HCT116 (cell line): ENCODE data around the gene KMO. TPM values are rescaled to one million over a fixed set of nuclear protein-coding genes. Genes with fewer than 3 reads are reported as not detected.

Experiments used
- ATAC-seq: fragments of 200-7000 bp; cut with Tn5 transposase; 2 replicates; pipeline ENCODE4 v1.9.1; 2020; ENCODE audit warnings: mild to moderate bottlenecking, moderate library complexity
- BruUV-seq: library from RNA; stranded (reverse); fragments of 400-500 nt; replicated peaks from 2 replicates; lab custom pipeline; 2021; lab: Mats Ljungman, UMichigan
- CTCF ChIA-PET: fragments of 300-600 bp; sonication (Branson Sonifier 250); formaldehyde crosslinking; loops from one replicate; lab custom pipeline; 2021; ENCODE audit warnings: antibody characterized with exemption; lab: Charles Lee
- POLR2A ChIA-PET: fragments of 300-600, 350-600 bp; sonication (Branson Sonifier 250); formaldehyde crosslinking; loops from one replicate; lab custom pipeline; 2021; ENCODE audit warnings: antibody characterized with exemption; lab: Charles Lee
- RAD21 ChIA-PET, 2 experiments: fragments of 300-600 bp; sonication (Branson Sonifier 250); formaldehyde crosslinking; loops; one replicate each; lab custom pipeline; 2023; ENCODE audit warnings: low total read pairs in 2 of 2; ENCODE audit not compliant: uncharacterized antibody in 2 of 2, unreplicated experiment in 2 of 2, low non-redundant PET in 1 of 2; lab: Charles Lee
- DNase-seq: peaks from one replicate; pipeline ENCODE4 v3.0.0-alpha.2; 2010; ENCODE audit warnings: low read depth, low spot score
- H2AFZ ChIP-seq: fragments of 200-600 bp; shearing (Covaris generic), sonication (generic); 2 replicates; pipeline ENCODE4 v1.6.1; 2017; ENCODE audit warnings: low read depth, mixed run types, mixed read lengths, antibody characterized with exemption, low read length; ENCODE audit not compliant: poor library complexity, severe bottlenecking
- H3K27ac ChIP-seq: 2 replicates; pipeline ENCODE4 v1.5.1; 2012; ENCODE audit warnings: low read depth, low read length
- H3K27me3 ChIP-seq: fragments of 200-600 bp; sonication (generic); 2 replicates; pipeline ENCODE4 v1.6.1; 2016; ENCODE audit warnings: mixed run types, low read length, mixed read lengths; ENCODE audit not compliant: insufficient read depth
- H3K36me3 ChIP-seq, 2 experiments: fragments of 200-500 bp in 1 of 2; fragments of 200-600 bp in 1 of 2; sonication (Bioruptor generic) in 1 of 2; sonication (generic) in 1 of 2; 2 replicates each; pipeline versions ENCODE4 v1.5.1 to v1.6.1; 2014 to 2016; ENCODE audit warnings: low read length in 2 of 2, inconsistent platforms in 1 of 2, mixed read lengths in 1 of 2, mixed run types in 1 of 2; ENCODE audit not compliant: insufficient read depth in 2 of 2, control insufficient read depth in 1 of 2
- H3K4me1 ChIP-seq, 2 experiments: fragments of 200-600 bp in 1 of 2; sonication (generic) in 1 of 2; 2 replicates each; pipeline versions ENCODE4 v1.5.1 to v1.6.1; 2012 to 2017; ENCODE audit warnings: low read length in 2 of 2, inconsistent platforms in 1 of 2, mild to moderate bottlenecking in 1 of 2, mixed read lengths in 1 of 2, mixed run types in 1 of 2, moderate library complexity in 1 of 2; ENCODE audit not compliant: insufficient read depth in 2 of 2, control insufficient read depth in 1 of 2
- H3K4me2 ChIP-seq: fragments of 200-600 bp; sonication (generic); 2 replicates; pipeline ENCODE4 v1.6.1; 2017; ENCODE audit warnings: mixed run types, low read length, mixed read lengths
- H3K4me3 ChIP-seq, 2 experiments: fragments of 200-600 bp in 1 of 2; sonication (generic) in 1 of 2; replicated peaks in 1 of 2; 2 replicates each; pipeline ENCODE4 v1.5.1; 2011 to 2016; ENCODE audit warnings: low read length in 2 of 2, control low read depth in 1 of 2, low read depth in 1 of 2, mild to moderate bottlenecking in 1 of 2, mixed read lengths in 1 of 2, mixed run types in 1 of 2
- H3K79me2 ChIP-seq: fragments of 200-600 bp; sonication (generic); 2 replicates; pipeline ENCODE4 v1.6.1; 2017; ENCODE audit warnings: mild to moderate bottlenecking, mixed run types, low read length, moderate library complexity, mixed read lengths; ENCODE audit not compliant: insufficient read depth
- H3K9ac ChIP-seq: fragments of 200-600 bp; sonication (generic); 2 replicates; pipeline ENCODE4 v1.6.1; 2016; ENCODE audit warnings: low read length, mixed read lengths
- H3K9me2 ChIP-seq: fragments of 200-600 bp; sonication (generic), shearing (Covaris generic); 2 replicates; pipeline ENCODE4 v1.6.1; 2017; ENCODE audit warnings: mixed run types, mild to moderate bottlenecking, moderate library complexity; ENCODE audit not compliant: insufficient read depth
- H3K9me3 ChIP-seq, 2 experiments: fragments of 200-500 bp in 1 of 2; fragments of 200-600 bp in 1 of 2; sonication (Bioruptor generic) in 1 of 2; sonication (generic) in 1 of 2; 2 replicates each; pipeline ENCODE4 v1.6.1; 2014 to 2017; ENCODE audit warnings: low read length in 2 of 2, mixed read lengths in 2 of 2, inconsistent platforms in 1 of 2, low read depth in 1 of 2, mild to moderate bottlenecking in 1 of 2, mixed run types in 1 of 2, moderate library complexity in 1 of 2; ENCODE audit not compliant: control insufficient read depth in 1 of 2, insufficient read depth in 1 of 2
- H4K20me1 ChIP-seq: fragments of 200-600 bp; sonication (generic), shearing (Covaris generic); 2 replicates; pipeline ENCODE4 v1.6.1; 2017; ENCODE audit warnings: mixed run types, mild to moderate bottlenecking, moderate library complexity; ENCODE audit not compliant: insufficient read depth
- CEBPB ChIP-seq: IDR thresholded peaks from 2 replicates; pipeline ENCODE4 v1.6.1; 2012; ENCODE audit warnings: low read depth
- ELF1 ChIP-seq: IDR thresholded peaks from 2 replicates; pipeline ENCODE4 v1.6.1; 2012; ENCODE audit warnings: low read depth, borderline replicate concordance
- EZH2phosphoT487 ChIP-seq: fragments of 200-600 bp; IDR thresholded peaks from 2 replicates; pipeline ENCODE4 v1.6.1; 2018; ENCODE audit warnings: antibody characterized with exemption, borderline replicate concordance
- FOSL1 ChIP-seq: IDR thresholded peaks from 2 replicates; pipeline ENCODE4 v1.6.1; 2012; ENCODE audit warnings: low read depth
- JUND ChIP-seq: IDR thresholded peaks from 2 replicates; pipeline ENCODE4 v1.6.1; 2012
- POLR2A ChIP-seq: IDR thresholded peaks from 2 replicates; pipeline ENCODE4 v1.7.0; 2011; ENCODE audit warnings: borderline replicate concordance; ENCODE audit not compliant: insufficient read depth, insufficient read length; ENCODE audit errors: extremely low read depth
- TCF7L2 ChIP-seq: IDR thresholded peaks from 2 replicates; pipeline ENCODE4 v1.7.0; 2011; ENCODE audit warnings: borderline replicate concordance, inconsistent platforms; ENCODE audit not compliant: insufficient read depth, insufficient read length; ENCODE audit errors: extremely low read depth
- YY1 ChIP-seq: IDR thresholded peaks from 2 replicates; pipeline ENCODE4 v1.6.1; 2011; ENCODE audit warnings: low read length, low read depth, moderate library complexity, mild to moderate bottlenecking; ENCODE audit not compliant: insufficient replicate concordance; ENCODE audit errors: extremely low read depth
- ZNF274 ChIP-seq: fragments of 200-500 bp; sonication (Bioruptor generic); IDR thresholded peaks from 2 replicates; pipeline ENCODE4 v1.6.1; 2014; ENCODE audit warnings: mild to moderate bottlenecking, low read depth, low read length, inconsistent platforms
- intact Hi-C: fragments of 100-400 bp; cut with micrococcal nuclease; formaldehyde crosslinking; loops from 2 replicates; pipeline ENCODE4 v1.10.0; 2022
- total RNA-seq: library from RNA; stranded (reverse); gene quantifications from one replicate; pipeline ENCODE4 v1.2.1, GENCODE V29; 2021; ENCODE audit not compliant: unreplicated experiment
- TF ChIP-seq, protein P1 (sequence below): IDR thresholded peaks from 2 replicates; pipeline ENCODE4 v1.6.1; 2012; ENCODE audit warnings: low read depth
- TF ChIP-seq, protein P2 (sequence below): IDR thresholded peaks from 2 replicates; pipeline ENCODE4 v1.6.1; 2011; ENCODE audit warnings: mild to moderate bottlenecking, low read length, moderate library complexity; ENCODE audit not compliant: insufficient replicate concordance; ENCODE audit errors: extremely low read depth

The KMO gene
- total RNA-seq, 1 experiment from 2014 or later: not detected

GRCh38 chr1:241557031-241557430 lies 24.9 kb downstream of the KMO start:
- H4K20me1 ChIP-seq: no peaks in the 10 kb centered on the region
- intact Hi-C loops: no loop called here

More at GRCh38 chr1:241557031-241557430, 24.9 kb downstream of the KMO start:
- no peaks in the 10 kb centered on the region for H3K79me2 ChIP-seq
- no peak for DNase-seq
- H3K4me2 ChIP-seq: no peak overlapping the region
- H3K9ac ChIP-seq: no peak overlapping the region
- no peaks in the 10 kb centered on the region for H3K36me3 ChIP-seq
- ATAC-seq: no peak
- no peaks in the 10 kb centered on the region; the same call in 1 of the 2 replicates for H3K9me2 ChIP-seq
- no TSS peak for BruUV-seq
- RAD21 ChIA-PET: no interaction called here
- H3K4me3 ChIP-seq: no peak overlapping the region
- H3K4me1 ChIP-seq: no peaks in the 10 kb centered on the region
- H2AFZ ChIP-seq: no peak overlapping the region
- no peaks in the 10 kb centered on the region for H3K9me3 ChIP-seq
- H3K27me3 ChIP-seq: 0 out of 2 replicates have a peak, but pooled peaks cover 5% of the 10 kb centered on the region
- H3K27ac ChIP-seq: no peak overlapping the region
- CTCF ChIA-PET: no interaction called here
- TF ChIP-seq, protein P1, sequence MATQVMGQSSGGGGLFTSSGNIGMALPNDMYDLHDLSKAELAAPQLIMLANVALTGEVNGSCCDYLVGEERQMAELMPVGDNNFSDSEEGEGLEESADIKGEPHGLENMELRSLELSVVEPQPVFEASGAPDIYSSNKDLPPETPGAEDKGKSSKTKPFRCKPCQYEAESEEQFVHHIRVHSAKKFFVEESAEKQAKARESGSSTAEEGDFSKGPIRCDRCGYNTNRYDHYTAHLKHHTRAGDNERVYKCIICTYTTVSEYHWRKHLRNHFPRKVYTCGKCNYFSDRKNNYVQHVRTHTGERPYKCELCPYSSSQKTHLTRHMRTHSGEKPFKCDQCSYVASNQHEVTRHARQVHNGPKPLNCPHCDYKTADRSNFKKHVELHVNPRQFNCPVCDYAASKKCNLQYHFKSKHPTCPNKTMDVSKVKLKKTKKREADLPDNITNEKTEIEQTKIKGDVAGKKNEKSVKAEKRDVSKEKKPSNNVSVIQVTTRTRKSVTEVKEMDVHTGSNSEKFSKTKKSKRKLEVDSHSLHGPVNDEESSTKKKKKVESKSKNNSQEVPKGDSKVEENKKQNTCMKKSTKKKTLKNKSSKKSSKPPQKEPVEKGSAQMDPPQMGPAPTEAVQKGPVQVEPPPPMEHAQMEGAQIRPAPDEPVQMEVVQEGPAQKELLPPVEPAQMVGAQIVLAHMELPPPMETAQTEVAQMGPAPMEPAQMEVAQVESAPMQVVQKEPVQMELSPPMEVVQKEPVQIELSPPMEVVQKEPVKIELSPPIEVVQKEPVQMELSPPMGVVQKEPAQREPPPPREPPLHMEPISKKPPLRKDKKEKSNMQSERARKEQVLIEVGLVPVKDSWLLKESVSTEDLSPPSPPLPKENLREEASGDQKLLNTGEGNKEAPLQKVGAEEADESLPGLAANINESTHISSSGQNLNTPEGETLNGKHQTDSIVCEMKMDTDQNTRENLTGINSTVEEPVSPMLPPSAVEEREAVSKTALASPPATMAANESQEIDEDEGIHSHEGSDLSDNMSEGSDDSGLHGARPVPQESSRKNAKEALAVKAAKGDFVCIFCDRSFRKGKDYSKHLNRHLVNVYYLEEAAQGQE: no peak
- TF ChIP-seq YY1 (no peak), EZH2phosphoT487 (no peak), TCF7L2 (no peak), POLR2A (no peak), CEBPB (no peak), FOSL1 (no peak), ZNF274 (no peak), JUND (no peak), ELF1 (no peak)
- TF ChIP-seq, protein P2, sequence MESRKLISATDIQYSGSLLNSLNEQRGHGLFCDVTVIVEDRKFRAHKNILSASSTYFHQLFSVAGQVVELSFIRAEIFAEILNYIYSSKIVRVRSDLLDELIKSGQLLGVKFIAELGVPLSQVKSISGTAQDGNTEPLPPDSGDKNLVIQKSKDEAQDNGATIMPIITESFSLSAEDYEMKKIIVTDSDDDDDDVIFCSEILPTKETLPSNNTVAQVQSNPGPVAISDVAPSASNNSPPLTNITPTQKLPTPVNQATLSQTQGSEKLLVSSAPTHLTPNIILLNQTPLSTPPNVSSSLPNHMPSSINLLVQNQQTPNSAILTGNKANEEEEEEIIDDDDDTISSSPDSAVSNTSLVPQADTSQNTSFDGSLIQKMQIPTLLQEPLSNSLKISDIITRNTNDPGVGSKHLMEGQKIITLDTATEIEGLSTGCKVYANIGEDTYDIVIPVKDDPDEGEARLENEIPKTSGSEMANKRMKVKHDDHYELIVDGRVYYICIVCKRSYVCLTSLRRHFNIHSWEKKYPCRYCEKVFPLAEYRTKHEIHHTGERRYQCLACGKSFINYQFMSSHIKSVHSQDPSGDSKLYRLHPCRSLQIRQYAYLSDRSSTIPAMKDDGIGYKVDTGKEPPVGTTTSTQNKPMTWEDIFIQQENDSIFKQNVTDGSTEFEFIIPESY: no peak
- POLR2A ChIA-PET: no interaction called here
